Osteocyte (in vitro differentiated cells): ENCODE measurements around the gene IL11. TPM values are rescaled to one million over a fixed set of nuclear protein-coding genes. Genes with fewer than 3 reads are reported as not detected.

Source experiments
- DNase-seq: peaks from one replicate; pipeline ENCODE4 v3.0.0; 2021; ENCODE audit warnings: mixed read lengths; ENCODE audit not compliant: unreplicated experiment; ENCODE audit errors: extremely low spot score
- H3K27ac Mint-ChIP-seq: one replicate; pipeline ENCODE4 v1.8.0; 2021; ENCODE audit warnings: mild to moderate bottlenecking, mixed read lengths; ENCODE audit not compliant: unreplicated experiment
- H3K27me3 Mint-ChIP-seq: one replicate; pipeline ENCODE4 v1.8.0; 2021; ENCODE audit warnings: mixed read lengths; ENCODE audit not compliant: unreplicated experiment
- H3K36me3 Mint-ChIP-seq: one replicate; pipeline ENCODE4 v1.8.0; 2021; ENCODE audit warnings: mixed read lengths; ENCODE audit not compliant: unreplicated experiment
- H3K4me1 Mint-ChIP-seq: one replicate; pipeline ENCODE4 v1.8.0; 2021; ENCODE audit warnings: mixed read lengths; ENCODE audit not compliant: unreplicated experiment
- H3K4me3 Mint-ChIP-seq: one replicate; pipeline ENCODE4 v1.8.0; 2021; ENCODE audit warnings: mild to moderate bottlenecking, moderate library complexity, mixed read lengths; ENCODE audit not compliant: unreplicated experiment
- H3K9me3 Mint-ChIP-seq: one replicate; pipeline ENCODE4 v1.8.0; 2021; ENCODE audit warnings: mixed read lengths; ENCODE audit not compliant: unreplicated experiment
- CTCF ChIP-seq: fragments of 200-600 bp; sonication (generic); IDR thresholded peaks from 2 replicates; pipeline ENCODE4 v1.5.0; 2021; ENCODE audit warnings: antibody characterized with exemption, mild to moderate bottlenecking, moderate library complexity
- total RNA-seq: library from RNA; stranded (reverse); gene quantifications from 2 replicates; pipeline ENCODE4 v1.2.1, GENCODE V29; 2021

Gene IL11
- total RNA-seq, 1 donor from 2014 or later, result 1.0 TPM

- peaks cover 39% of the 10 kb centered on the region for H3K4me1 Mint-ChIP-seq
- H3K4me3 Mint-ChIP-seq, result peak overlapping the region; percentile 62
- no peaks in the 10 kb centered on the region for H3K9me3 Mint-ChIP-seq
- peak overlapping the region; percentile 31 for H3K27ac Mint-ChIP-seq
- no peaks in the 10 kb centered on the region for H3K27me3 Mint-ChIP-seq
- TF ChIP-seq CTCF, result no peak
- peaks cover 8% of the 10 kb centered on the region for H3K36me3 Mint-ChIP-seq
- no peak for DNase-seq
Observed at GRCh38 chr19:55341595-55342531, 28.4 kb downstream of the IL11 start.

- H3K27ac Mint-ChIP-seq, result peak overlapping the region; percentile 85
- H3K36me3 Mint-ChIP-seq, result peaks cover 8% of the 10 kb centered on the region
- H3K9me3 Mint-ChIP-seq, result no peaks in the 10 kb centered on the region
- H3K27me3 Mint-ChIP-seq, result peaks cover 2% of the 10 kb centered on the region
- no peak for TF ChIP-seq CTCF
- no peak for DNase-seq
- H3K4me3 Mint-ChIP-seq, result peak overlapping the region; percentile 89
- H3K4me1 Mint-ChIP-seq, result peaks cover 39% of the 10 kb centered on the region
Observed at GRCh38 chr19:55341171-55341588, 29.1 kb downstream of the IL11 start.

- peaks cover 8% of the 10 kb centered on the region for H3K36me3 Mint-ChIP-seq
- DNase-seq, result no peak
- peak overlapping the region; percentile 85 for H3K27ac Mint-ChIP-seq
- H3K9me3 Mint-ChIP-seq, result no peaks in the 10 kb centered on the region
- H3K27me3 Mint-ChIP-seq, result peaks cover 2% of the 10 kb centered on the region
- H3K4me3 Mint-ChIP-seq, result peak overlapping the region; percentile 89
- TF ChIP-seq CTCF, result no peak
- peaks cover 38% of the 10 kb centered on the region for H3K4me1 Mint-ChIP-seq
Observed at GRCh38 chr19:55340784-55341147, 29.5 kb downstream of the IL11 start.

- no peaks in the 10 kb centered on the region for H3K9me3 Mint-ChIP-seq
- H3K4me1 Mint-ChIP-seq, result peaks cover 32% of the 10 kb centered on the region
- TF ChIP-seq CTCF, result no peak
- peak overlapping the region; percentile 89 for H3K4me3 Mint-ChIP-seq
- H3K27me3 Mint-ChIP-seq, result peaks cover 2% of the 10 kb centered on the region
- DNase-seq, result no peak
- H3K36me3 Mint-ChIP-seq, result peaks cover 8% of the 10 kb centered on the region
- peak overlapping the region; percentile 99 for H3K27ac Mint-ChIP-seq
Observed at GRCh38 chr19:55339889-55340783, 30.1 kb downstream of the IL11 start.
